HG02798 (cell line): ENCODE data around the gene ZC3H8.

Source experiments
- ATAC-seq: cut with Tn5 transposase; IDR thresholded peaks from one replicate; pipeline ENCODE4 v1.9.1; 2021; ENCODE audit warnings: mild to moderate bottlenecking; ENCODE audit not compliant: unreplicated experiment, poor library complexity

ZC3H8 gene

GRCh38 chr2:112197868-112198267, 57.0 kb downstream of the ZC3H8 start:
- ATAC-seq = no peak

GRCh38 chr2:112195950-112196349, 58.9 kb downstream of the ZC3H8 start:
- ATAC-seq = no peak

GRCh38 chr2:112195167-112195766, 59.6 kb downstream of the ZC3H8 start:
- no peak for ATAC-seq

- ATAC-seq = no peak
Observed at GRCh38 chr2:112194482-112194881, 60.4 kb downstream of the ZC3H8 start.

- no peak for ATAC-seq
Observed at GRCh38 chr2:112194028-112194427, 60.8 kb downstream of the ZC3H8 start.

- no peak for ATAC-seq
Observed at GRCh38 chr2:112189001-112189556, 65.8 kb downstream of the ZC3H8 start.

GRCh38 chr2:112187805-112188596, 66.8 kb downstream of the ZC3H8 start:
- ATAC-seq = no peak

GRCh38 chr2:112187046-112187715, 67.7 kb downstream of the ZC3H8 start:
- ATAC-seq = no peak

GRCh38 chr2:112185131-112185530, 69.7 kb downstream of the ZC3H8 start:
- ATAC-seq = no peak

- no peak for ATAC-seq
Observed at GRCh38 chr2:112184121-112184520, 70.7 kb downstream of the ZC3H8 start.

- no peak for ATAC-seq
Observed at GRCh38 chr2:112183327-112184025, 71.4 kb downstream of the ZC3H8 start.

GRCh38 chr2:112182581-112183034, 72.2 kb downstream of the ZC3H8 start:
- no peak for ATAC-seq

- ATAC-seq = no peak
Observed at GRCh38 chr2:112181571-112182290, 73.1 kb downstream of the ZC3H8 start.

- ATAC-seq = no peak
Observed at GRCh38 chr2:112175958-112176573, 78.8 kb downstream of the ZC3H8 start.

- no peak for ATAC-seq
Observed at GRCh38 chr2:112175333-112175732, 79.5 kb downstream of the ZC3H8 start.

- no peak for ATAC-seq
Observed at GRCh38 chr2:112174383-112174782, 80.5 kb downstream of the ZC3H8 start.

GRCh38 chr2:112173646-112174319, 81.1 kb downstream of the ZC3H8 start:
- ATAC-seq = no peak

GRCh38 chr2:112170495-112170894, 84.3 kb downstream of the ZC3H8 start:
- no peak for ATAC-seq
